BLaER1 (cell line): ENCODE measurements around the gene DCAF17.
"Not testable (repeated sequence)": the region's sequence is repeated elsewhere in the genome, so short reads cannot be mapped to it uniquely, and the experiment has no call there.

Experiments
- H3K27ac ChIP-seq: shearing (Covaris generic); formaldehyde crosslinking; 2 replicates; pipeline ENCODE4 v1.8.1; 2022
- H3K27me3 ChIP-seq: shearing (Covaris generic); formaldehyde crosslinking; 2 replicates; pipeline ENCODE4 v1.8.1; 2022
- H3K36me3 ChIP-seq: shearing (Covaris generic); formaldehyde crosslinking; 2 replicates; pipeline ENCODE4 v1.8.1; 2022
- H3K4me1 ChIP-seq: shearing (Covaris generic); formaldehyde crosslinking; 2 replicates; pipeline ENCODE4 v1.8.1; 2022
- H3K4me2 ChIP-seq: shearing (Covaris generic); formaldehyde crosslinking; 2 replicates; pipeline ENCODE4 v1.8.1; 2022
- H3K4me3 ChIP-seq: shearing (Covaris generic); formaldehyde crosslinking; 2 replicates; pipeline ENCODE4 v1.8.1; 2022
- H3K9ac ChIP-seq: shearing (Covaris generic); formaldehyde crosslinking; 2 replicates; pipeline ENCODE4 v1.8.1; 2022
- H3K9me3 ChIP-seq: shearing (Covaris generic); formaldehyde crosslinking; 2 replicates; pipeline ENCODE4 v1.8.1; 2022
- H4K20me1 ChIP-seq: shearing (Covaris generic); formaldehyde crosslinking; 2 replicates; pipeline ENCODE4 v1.8.1; 2022
- Cebpa-rat ChIP-seq: shearing (Covaris generic); IDR thresholded peaks from 2 replicates; pipeline ENCODE4 v1.8.1; 2022

DCAF17 gene

GRCh38 chr2:171521361-171522051 is 87.5 kb downstream of the DCAF17 start:
- Histone ChIP-seq H3K4me3 (no peak overlapping the region; the same call in 1 of the 2 replicates), H3K27me3 (peaks cover 59% of the 10 kb centered on the region), H3K9me3 (peaks cover 22% of the 10 kb centered on the region; the same call in 1 of the 2 replicates), H4K20me1 (no peaks in the 10 kb centered on the region; the same call in 1 of the 2 replicates), H3K9ac (no peak overlapping the region), H3K36me3 (no peaks in the 10 kb centered on the region), H3K27ac (no peak overlapping the region), H3K4me2 (no peak overlapping the region), H3K4me1 (peaks cover 7% of the 10 kb centered on the region; the same call in 1 of the 2 replicates)
- no peak for TF ChIP-seq Cebpa-rat

DNA sequence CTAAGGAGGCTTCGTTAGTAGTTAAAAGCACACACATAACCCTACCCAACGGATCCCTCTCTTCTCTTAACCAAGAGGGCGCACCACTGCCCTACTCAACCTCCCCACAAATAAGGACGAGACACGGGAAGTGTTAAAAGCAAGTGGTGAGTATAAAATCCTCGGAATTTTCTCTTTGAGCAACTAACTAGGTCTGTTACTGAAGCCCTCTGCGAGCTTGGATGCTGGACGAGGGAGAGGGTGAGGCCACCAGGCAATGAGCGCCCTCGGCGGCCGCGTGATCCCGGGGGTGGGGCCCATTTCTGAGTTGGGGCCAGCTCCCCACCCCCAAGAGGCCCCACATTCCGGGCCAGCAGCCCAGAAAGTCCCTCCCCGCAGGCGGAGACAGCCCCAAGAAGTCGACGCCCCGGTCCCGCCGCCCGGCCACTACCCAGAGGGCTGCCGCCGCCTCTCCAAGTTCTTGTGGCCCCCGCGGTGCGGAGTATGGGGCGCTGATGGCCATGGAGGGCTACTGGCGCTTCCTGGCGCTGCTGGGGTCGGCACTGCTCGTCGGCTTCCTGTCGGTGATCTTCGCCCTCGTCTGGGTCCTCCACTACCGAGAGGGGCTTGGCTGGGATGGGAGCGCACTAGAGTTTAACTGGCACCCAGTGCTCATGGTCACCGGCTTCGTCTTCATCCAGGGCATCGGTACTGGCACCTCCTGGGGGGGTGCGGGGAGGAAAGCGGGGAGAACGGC is 88.2 kb downstream of the DCAF17 start, which contains the start of gene CYBRD1:
TSS of gene CYBRD1 (plus strand) at position 423 of the 736 bp plus-strand sequence. CDS start at position 495, 72 bp downstream.
- Histone ChIP-seq H4K20me1 (no peaks in the 10 kb centered on the region; the same call in 1 of the 2 replicates), H3K4me1 (peaks cover 7% of the 10 kb centered on the region; the same call in 1 of the 2 replicates), H3K4me2 (peak within 1 kb of the TSS; percentile 70), H3K4me3 (peak within 1 kb of the TSS; percentile 61), H3K27ac (no peak within 1 kb of the TSS), H3K9ac (no peak within 1 kb of the TSS), H3K9me3 (peaks cover 16% of the 10 kb centered on the region; the same call in 1 of the 2 replicates), H3K36me3 (no peaks in the 10 kb centered on the region), H3K27me3 (peaks cover 59% of the 10 kb centered on the region)
- no peak for TF ChIP-seq Cebpa-rat

DNA sequence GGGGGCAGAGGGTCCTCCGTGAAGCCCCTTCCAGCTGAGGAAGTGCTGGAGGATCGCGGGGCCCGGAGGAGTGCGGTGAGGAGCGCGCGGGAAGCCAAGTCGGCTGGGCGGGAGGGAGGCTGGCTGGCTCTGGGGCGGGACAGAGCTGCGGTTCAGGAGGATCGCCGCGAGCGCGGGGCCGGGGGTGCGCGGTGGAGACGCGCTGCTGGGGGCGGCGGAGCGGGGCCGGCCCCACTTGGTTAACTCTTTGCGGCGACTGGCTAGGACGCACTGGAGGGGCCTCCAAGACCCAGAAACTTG is 88.7 kb downstream of the DCAF17 start:
- Histone ChIP-seq H3K36me3 (no peaks in the 10 kb centered on the region), H3K4me3 (peak overlapping the region; percentile 61), H3K4me1 (peaks cover 7% of the 10 kb centered on the region; the same call in 1 of the 2 replicates), H4K20me1 (no peaks in the 10 kb centered on the region; the same call in 1 of the 2 replicates), H3K27ac (no peak overlapping the region), H3K9ac (no peak overlapping the region), H3K4me2 (peak overlapping the region; percentile 70), H3K27me3 (peaks cover 59% of the 10 kb centered on the region), H3K9me3 (peaks cover 16% of the 10 kb centered on the region; the same call in 1 of the 2 replicates)
- TF ChIP-seq Cebpa-rat, result no peak

DNA sequence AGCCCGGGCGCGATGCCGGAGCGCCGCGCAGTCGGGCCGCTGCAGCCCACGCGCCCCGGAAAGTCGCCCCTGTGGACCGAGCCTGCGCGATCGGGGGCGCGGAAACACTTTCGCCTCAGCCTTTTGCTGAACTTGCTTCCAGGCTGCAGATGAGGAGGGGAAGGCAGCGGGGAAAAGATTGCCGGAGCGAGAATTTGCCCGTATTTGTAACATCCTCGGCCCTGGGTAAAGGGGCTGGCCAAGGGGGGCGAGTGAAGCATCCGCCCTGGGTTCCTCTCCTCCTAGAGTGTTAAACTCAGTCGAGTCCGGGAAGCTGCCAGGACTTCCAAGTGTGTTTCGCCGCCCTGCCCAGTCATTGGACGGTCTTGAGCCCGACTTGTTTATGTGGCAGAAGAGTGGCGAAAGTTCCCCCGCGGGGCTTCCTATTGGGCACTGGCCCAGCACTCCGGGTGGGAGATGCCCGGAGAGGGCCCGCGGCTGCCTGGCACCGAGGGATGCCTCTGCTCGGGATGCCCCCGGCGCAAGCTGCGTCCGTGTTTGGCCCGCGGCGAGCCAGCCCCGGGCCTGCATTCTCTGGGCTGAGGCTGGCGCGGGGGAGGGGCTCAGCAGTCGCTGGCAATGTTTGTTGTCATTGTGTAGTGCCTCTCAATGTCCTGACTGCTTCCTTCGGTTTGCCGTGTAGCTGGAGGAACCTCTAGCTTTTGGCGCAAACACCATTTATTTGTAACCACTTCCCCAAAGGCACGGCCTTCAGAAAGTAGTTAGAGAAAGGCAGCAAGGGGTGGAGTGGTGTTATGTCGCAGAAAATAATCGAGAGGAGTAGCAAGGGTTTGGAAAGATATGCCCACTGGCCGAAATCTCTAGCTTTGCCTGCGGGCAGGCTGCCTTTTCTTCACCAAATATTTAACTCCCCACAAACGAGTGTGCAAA is 89.3 kb downstream of the DCAF17 start:
- Histone ChIP-seq H3K4me3 (peak overlapping the region; percentile 61), H3K4me2 (peak overlapping the region; percentile 70), H3K9me3 (peaks cover 16% of the 10 kb centered on the region; the same call in 1 of the 2 replicates), H3K9ac (no peak overlapping the region), H3K27ac (no peak overlapping the region), H3K4me1 (peaks cover 7% of the 10 kb centered on the region; the same call in 1 of the 2 replicates), H3K27me3 (peaks cover 59% of the 10 kb centered on the region), H3K36me3 (no peaks in the 10 kb centered on the region), H4K20me1 (no peaks in the 10 kb centered on the region; the same call in 1 of the 2 replicates)
- TF ChIP-seq Cebpa-rat, result no peak

- H3K9ac ChIP-seq, result no peak overlapping the region
- no peak overlapping the region for H3K4me3 ChIP-seq
- no peak overlapping the region for H3K27ac ChIP-seq
- H3K27me3 ChIP-seq, result peaks cover 59% of the 10 kb centered on the region
- TF ChIP-seq Cebpa-rat, result no peak
- peaks cover 16% of the 10 kb centered on the region; the same call in 1 of the 2 replicates for H3K9me3 ChIP-seq
- H3K4me1 ChIP-seq, result peaks cover 7% of the 10 kb centered on the region; the same call in 1 of the 2 replicates
- no peak overlapping the region for H3K4me2 ChIP-seq
- H4K20me1 ChIP-seq, result no peaks in the 10 kb centered on the region; the same call in 1 of the 2 replicates
- H3K36me3 ChIP-seq, result no peaks in the 10 kb centered on the region
These were observed 90.0 kb downstream of the DCAF17 start for GRCh38 chr2:171524018-171524401.

- no peak overlapping the region for H3K9ac ChIP-seq
- no peaks in the 10 kb centered on the region for H4K20me1 ChIP-seq
- H3K27me3 ChIP-seq, result peaks cover 5% of the 10 kb centered on the region
- no peaks in the 10 kb centered on the region for H3K36me3 ChIP-seq
- no peak overlapping the region for H3K4me3 ChIP-seq
- no peaks in the 10 kb centered on the region; the same call in 1 of the 2 replicates for H3K9me3 ChIP-seq
- no peak for TF ChIP-seq Cebpa-rat
- H3K4me1 ChIP-seq, result no peaks in the 10 kb centered on the region
- H3K27ac ChIP-seq, result no peak overlapping the region
- no peak overlapping the region for H3K4me2 ChIP-seq
These were observed 95.9 kb downstream of the DCAF17 start for GRCh38 chr2:171529914-171530313.

DNA sequence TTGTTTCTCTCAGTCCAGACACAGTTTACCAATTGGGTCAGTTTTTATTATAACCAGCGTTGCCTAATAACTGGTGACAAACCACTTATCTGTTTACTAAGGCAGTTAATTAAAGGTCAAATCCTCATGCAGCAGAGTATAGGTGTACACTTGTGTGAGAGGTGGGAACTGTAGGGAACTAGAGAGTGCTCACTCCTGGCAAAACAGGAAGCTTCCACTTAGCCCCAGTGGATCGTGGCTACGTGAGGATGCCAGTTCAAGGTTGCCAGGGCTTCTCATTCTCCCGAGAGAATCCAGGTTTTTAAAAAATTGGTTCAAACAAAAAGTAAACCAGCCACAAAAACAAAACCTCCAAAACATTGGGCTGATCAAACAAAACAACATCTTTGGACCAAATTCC is 96.4 kb downstream of the DCAF17 start:
- TF ChIP-seq Cebpa-rat, result no peak
- H3K4me2 ChIP-seq, result no peak overlapping the region
- no peaks in the 10 kb centered on the region; the same call in 1 of the 2 replicates for H3K9me3 ChIP-seq
- H3K27me3 ChIP-seq, result peaks cover under 1% of the 10 kb centered on the region; the same call in 1 of the 2 replicates
- H3K9ac ChIP-seq, result no peak overlapping the region
- H4K20me1 ChIP-seq, result no peaks in the 10 kb centered on the region
- no peak overlapping the region for H3K27ac ChIP-seq
- no peaks in the 10 kb centered on the region for H3K36me3 ChIP-seq
- H3K4me3 ChIP-seq, result no peak overlapping the region
- no peaks in the 10 kb centered on the region for H3K4me1 ChIP-seq

- H3K4me3 ChIP-seq, H3K27me3 ChIP-seq, H3K4me2 ChIP-seq, H3K36me3 ChIP-seq, H3K9ac ChIP-seq, H3K9me3 ChIP-seq, H4K20me1 ChIP-seq, H3K4me1 ChIP-seq, H3K27ac ChIP-seq: not testable (repeated sequence)
These were observed 96.8 kb downstream of the DCAF17 start for GRCh38 chr2:171530859-171531258.

DNA sequence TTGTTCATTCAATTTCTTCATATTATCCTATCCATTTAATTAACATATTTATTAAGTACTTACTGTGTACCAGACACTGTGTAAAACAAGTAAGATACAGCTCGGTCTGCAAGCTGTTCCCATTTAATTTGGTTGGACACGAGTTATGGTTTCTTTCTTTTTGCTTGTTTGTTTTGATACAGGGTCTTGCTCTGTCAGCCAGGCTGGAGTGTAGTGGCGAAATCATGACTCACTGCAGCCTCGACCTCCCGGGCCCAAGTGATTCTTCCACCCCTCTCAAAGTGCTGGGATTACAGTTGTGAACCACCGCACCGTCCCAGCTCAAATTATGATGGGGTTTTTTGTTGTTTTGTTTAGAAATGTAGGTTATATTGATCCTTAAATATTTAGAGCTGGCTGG is 97.3 kb downstream of the DCAF17 start:
- no peaks in the 10 kb centered on the region for H3K27me3 ChIP-seq
- no peaks in the 10 kb centered on the region for H3K36me3 ChIP-seq
- H3K27ac ChIP-seq, result no peak overlapping the region
- H3K9me3 ChIP-seq, result no peaks in the 10 kb centered on the region; the same call in 1 of the 2 replicates
- no peak overlapping the region for H3K9ac ChIP-seq
- H3K4me1 ChIP-seq, result no peaks in the 10 kb centered on the region
- no peak overlapping the region for H3K4me2 ChIP-seq
- no peaks in the 10 kb centered on the region for H4K20me1 ChIP-seq
- no peak for TF ChIP-seq Cebpa-rat
- no peak overlapping the region for H3K4me3 ChIP-seq
